Endothelial cell of umbilical vein (primary cell): ENCODE data around the gene SERPINA3. TPM values are rescaled to one million over a fixed set of nuclear protein-coding genes. Genes with fewer than 3 reads are reported as not detected.

Experiments used
- BruUV-seq: library from RNA; stranded (reverse); fragments of 400-500 nt; replicated peaks from 2 replicates; lab custom pipeline; 2021; lab: Mats Ljungman, UMichigan
- CTCF ChIA-PET: fragments of 300-600, 350-600 bp; sonication (Branson Sonifier 250); formaldehyde crosslinking; loops from one replicate; lab custom pipeline; 2021; ENCODE audit warnings: antibody characterized with exemption, inconsistent platforms; lab: Charles Lee
- POLR2A ChIA-PET: fragments of 300-600, 350-600 bp; sonication (Branson Sonifier 250); formaldehyde crosslinking; loops from one replicate; lab custom pipeline; 2021; ENCODE audit warnings: antibody characterized with exemption, inconsistent platforms; lab: Charles Lee
- DNase-seq: peaks from one replicate; pipeline ENCODE4 v3.0.0-alpha.2; 2011; ENCODE audit warnings: low read depth, low spot score
- FAIRE-seq: peaks from 2 replicates; lab custom pipeline; 2011; peaks lifted over from hg19 to GRCh38; lab: Jason Lieb, UNC
- H2AFZ ChIP-seq: 2 replicates; pipeline ENCODE4 v1.6.0; 2012; ENCODE audit warnings: low read depth, low read length, control low read depth, inconsistent platforms
- H3K27ac ChIP-seq: 2 replicates; pipeline ENCODE4 v1.5.1; 2011; ENCODE audit warnings: low read depth, mild to moderate bottlenecking, control low read depth, low read length, moderate library complexity; ENCODE audit not compliant: insufficient read depth
- H3K27me3 ChIP-seq, 2 experiments: 2 replicates each; pipeline versions ENCODE4 v1.6.0 to v1.6.1; 2011; ENCODE audit warnings: low read length in 2 of 2, mixed read lengths in 1 of 2; ENCODE audit not compliant: control insufficient read depth in 2 of 2, insufficient read depth in 2 of 2
- H3K36me3 ChIP-seq, 2 experiments: 2 replicates in 1 of 2; 3 replicates in 1 of 2; pipeline ENCODE4 v1.5.1; 2011; ENCODE audit warnings: low read length in 2 of 2, mild to moderate bottlenecking in 1 of 2, moderate library complexity in 1 of 2; ENCODE audit not compliant: control insufficient read depth in 2 of 2, insufficient read depth in 2 of 2; ENCODE audit errors: extremely low read depth in 1 of 2
- H3K4me1 ChIP-seq: 3 replicates; pipeline ENCODE4 v1.5.1; 2011; ENCODE audit warnings: mild to moderate bottlenecking, low read length; ENCODE audit not compliant: control insufficient read depth, insufficient read depth; ENCODE audit errors: extremely low read depth
- H3K4me2 ChIP-seq: 2 replicates; pipeline ENCODE4 v1.6.1; 2011; ENCODE audit warnings: low read length, control low read depth, mixed read lengths; ENCODE audit not compliant: insufficient read depth
- H3K4me3 ChIP-seq, 3 experiments: fragments of 200-600 bp in 1 of 3; sonication (generic), shearing (Covaris generic) in 1 of 3; replicated peaks in 1 of 3; 2 replicates each; pipeline ENCODE4 v1.5.1; 2011 to 2016; ENCODE audit warnings: control low read depth in 3 of 3, low read length in 3 of 3, mild to moderate bottlenecking in 2 of 3, inconsistent platforms in 1 of 3, low read depth in 1 of 3, moderate library complexity in 1 of 3; ENCODE audit not compliant: insufficient read depth in 1 of 3
- H3K79me2 ChIP-seq: 2 replicates; pipeline ENCODE4 v1.6.0; 2012; ENCODE audit warnings: low read length, inconsistent platforms; ENCODE audit not compliant: control insufficient read depth, insufficient read depth
- H3K9ac ChIP-seq: replicated peaks from 2 replicates; pipeline ENCODE3; 2011; ENCODE audit warnings: low read length, control low read depth; ENCODE audit not compliant: insufficient read depth; ENCODE audit errors: extremely low read depth
- H3K9me1 ChIP-seq: replicated peaks from 3 replicates; pipeline ENCODE4 v1.6.0; 2011; ENCODE audit warnings: mild to moderate bottlenecking, low read length; ENCODE audit not compliant: control insufficient read depth, insufficient read depth; ENCODE audit errors: extremely low read depth
- H3K9me3 ChIP-seq: replicated peaks from 2 replicates; pipeline ENCODE4 v1.5.1; 2012; ENCODE audit warnings: low read length, inconsistent platforms; ENCODE audit not compliant: control insufficient read depth, insufficient read depth
- H4K20me1 ChIP-seq: replicated peaks from 2 replicates; pipeline ENCODE3; 2011; ENCODE audit warnings: mild to moderate bottlenecking, low read length; ENCODE audit not compliant: control insufficient read depth, insufficient read depth; ENCODE audit errors: extremely low read depth
- EZH2 ChIP-seq: IDR thresholded peaks from 2 replicates; pipeline ENCODE4 v1.6.1; 2012; ENCODE audit warnings: borderline replicate concordance, low read depth, mild to moderate bottlenecking, moderate library complexity, low read length, inconsistent platforms; ENCODE audit not compliant: severe bottlenecking
- FOS ChIP-seq: IDR thresholded peaks from 2 replicates; pipeline ENCODE4 v1.6.1; 2011; ENCODE audit warnings: mild to moderate bottlenecking, low read length, moderate library complexity, borderline replicate concordance; ENCODE audit not compliant: insufficient read depth
- GATA2 ChIP-seq: IDR thresholded peaks from 2 replicates; pipeline ENCODE4 v1.7.0; 2011; ENCODE audit warnings: low read depth, mild to moderate bottlenecking, moderate library complexity, mixed read lengths, low read length; ENCODE audit not compliant: insufficient read length, insufficient read depth
- JUN ChIP-seq: IDR thresholded peaks from 2 replicates; pipeline ENCODE4 v1.6.1; 2011; ENCODE audit warnings: borderline replicate concordance, low read depth; ENCODE audit not compliant: insufficient read length, insufficient read depth
- MYC ChIP-seq: IDR thresholded peaks from one replicate; pipeline ENCODE4 v1.6.1; 2011; ENCODE audit warnings: mild to moderate bottlenecking, low read depth, low read length
- POLR2A ChIP-seq: IDR thresholded peaks from 2 replicates; pipeline ENCODE4 v1.6.1; 2012; ENCODE audit warnings: low read depth, mild to moderate bottlenecking, control low read depth, low read length
- POLR2AphosphoS5 ChIP-seq: IDR thresholded peaks from 2 replicates; pipeline ENCODE4 v1.6.1; 2012; ENCODE audit warnings: low read depth, mild to moderate bottlenecking, control low read depth, low read length, moderate library complexity; ENCODE audit not compliant: insufficient read depth
- dilution Hi-C: fragments of 300-500 bp; cut with MboI; formaldehyde crosslinking; loops from one replicate; pipeline ENCODE4 v1.15.0; 2019; ENCODE audit warnings: low sequenced_read_pairs; ENCODE audit not compliant: extremely low pct_ligation_motif_present
- intact Hi-C: fragments of 100-400 bp; cut with micrococcal nuclease; formaldehyde crosslinking; loops from one replicate; pipeline ENCODE4 v1.10.0; 2022
- polyA plus RNA-seq, 4 experiments: library from polyadenylated mRNA; depleted of rRNA in 3 of 4; stranded (reverse) in 3 of 4; unstranded in 1 of 4; fragments of >200 nt; gene quantifications; 2 replicates each; pipeline versions ENCODE4 v1.2.1 to v1.2.3, GENCODE V29; 2011 to 2012; ENCODE audit warnings: missing spikeins in 1 of 4
- total RNA-seq: library from RNA; stranded (reverse); gene quantifications from 2 replicates; pipeline ENCODE4 v1.2.3, GENCODE V29; 2021
- TF ChIP-seq, protein P1 (sequence below), 2 donors: IDR thresholded peaks; 1 replicate in 1 of 2; 2 replicates in 1 of 2; pipeline ENCODE4 v1.5.1; 2011; ENCODE audit warnings: low read length in 2 of 2, mild to moderate bottlenecking in 2 of 2, moderate library complexity in 2 of 2, control low read depth in 1 of 2, inconsistent platforms in 1 of 2, low read depth in 1 of 2; ENCODE audit not compliant: insufficient read depth in 1 of 2; ENCODE audit errors: extremely low read depth in 1 of 2
- TF ChIP-seq, protein P2 (sequence below): IDR thresholded peaks from 2 replicates; pipeline ENCODE4 v1.6.1; 2011; ENCODE audit not compliant: insufficient read depth, insufficient read length

Gene SERPINA3
- total and polyA plus RNA-seq, 2 donors (not counting 3 experiments of a cell fraction or from before 2014, with no cell fraction given) = not detected

DNA sequence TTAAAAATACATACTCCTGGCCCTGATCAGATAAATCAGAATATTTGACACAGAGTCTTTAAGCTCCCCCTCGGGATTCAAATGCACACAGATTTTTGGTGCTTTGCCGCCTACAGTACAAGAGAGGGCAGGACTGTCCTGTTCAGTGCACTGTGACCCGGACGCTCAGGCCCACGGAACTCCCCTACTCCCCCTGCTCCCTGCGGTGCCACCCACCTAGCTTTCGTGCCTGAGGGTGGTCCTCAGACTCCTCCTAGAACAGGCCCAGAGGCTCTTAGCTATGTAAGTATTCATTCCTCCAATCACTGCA lies 13.7 kb upstream of the SERPINA3 start:
- peak overlapping the region; percentile 78 for H3K27ac ChIP-seq
- dilution Hi-C loops = no loop called here

More for the DNA sequence above, 13.7 kb upstream of the SERPINA3 start:
- no peaks in the 10 kb centered on the region for H3K27me3 ChIP-seq
- H3K4me2 ChIP-seq = no peak overlapping the region
- no TSS peak for BruUV-seq
- peaks cover 36% of the 10 kb centered on the region for H3K4me1 ChIP-seq
- no peak overlapping the region for H2AFZ ChIP-seq
- ChIA-PET POLR2A (interaction anchor here (0.7 kb wide), 1 partner anchor 76 kb away, joined by 9 read pairs; no protein-coding TSS in a partner anchor), CTCF (interaction anchor here (0.9 to 1.3 kb wide), 2 partner anchors 12 to 17 kb away, joined by 3 read pairs; partner anchors contain the start of gene SERPINA5)
- no peaks in the 10 kb centered on the region for H3K79me2 ChIP-seq
- no peaks in the 10 kb centered on the region for H4K20me1 ChIP-seq
- H3K9me1 ChIP-seq = no peaks in the 10 kb centered on the region
- DNase-seq (no peak), FAIRE-seq (no peak)
- intact Hi-C loops = no loop called here
- H3K36me3 ChIP-seq = no peaks in the 10 kb centered on the region
- TF ChIP-seq MYC = no peak
- TF ChIP-seq, protein P1, sequence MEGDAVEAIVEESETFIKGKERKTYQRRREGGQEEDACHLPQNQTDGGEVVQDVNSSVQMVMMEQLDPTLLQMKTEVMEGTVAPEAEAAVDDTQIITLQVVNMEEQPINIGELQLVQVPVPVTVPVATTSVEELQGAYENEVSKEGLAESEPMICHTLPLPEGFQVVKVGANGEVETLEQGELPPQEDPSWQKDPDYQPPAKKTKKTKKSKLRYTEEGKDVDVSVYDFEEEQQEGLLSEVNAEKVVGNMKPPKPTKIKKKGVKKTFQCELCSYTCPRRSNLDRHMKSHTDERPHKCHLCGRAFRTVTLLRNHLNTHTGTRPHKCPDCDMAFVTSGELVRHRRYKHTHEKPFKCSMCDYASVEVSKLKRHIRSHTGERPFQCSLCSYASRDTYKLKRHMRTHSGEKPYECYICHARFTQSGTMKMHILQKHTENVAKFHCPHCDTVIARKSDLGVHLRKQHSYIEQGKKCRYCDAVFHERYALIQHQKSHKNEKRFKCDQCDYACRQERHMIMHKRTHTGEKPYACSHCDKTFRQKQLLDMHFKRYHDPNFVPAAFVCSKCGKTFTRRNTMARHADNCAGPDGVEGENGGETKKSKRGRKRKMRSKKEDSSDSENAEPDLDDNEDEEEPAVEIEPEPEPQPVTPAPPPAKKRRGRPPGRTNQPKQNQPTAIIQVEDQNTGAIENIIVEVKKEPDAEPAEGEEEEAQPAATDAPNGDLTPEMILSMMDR (IDR thresholded peaks at IDR 0.05; ENCODE audit: extremely low read depth in 1 of 2, insufficient read depth in 1 of 2, low read depth in 1 of 2, low read length in 2 of 2) = no peak
- no peak for TF ChIP-seq POLR2AphosphoS5
- TF ChIP-seq EZH2 = no peak
- TF ChIP-seq, protein P2, sequence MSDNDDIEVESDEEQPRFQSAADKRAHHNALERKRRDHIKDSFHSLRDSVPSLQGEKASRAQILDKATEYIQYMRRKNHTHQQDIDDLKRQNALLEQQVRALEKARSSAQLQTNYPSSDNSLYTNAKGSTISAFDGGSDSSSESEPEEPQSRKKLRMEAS = no peak
- no peak for TF ChIP-seq FOS
- no peak for TF ChIP-seq GATA2
- TF ChIP-seq POLR2A = no peak
- no peak for TF ChIP-seq JUN
- H3K9ac ChIP-seq = no peak overlapping the region
- H3K4me3 ChIP-seq = no peak overlapping the region
- H3K9me3 ChIP-seq = no peaks in the 10 kb centered on the region
